NCI-H146 treated with DMSO at 0.1 percent for 48 hours (cell line): Measurements from ENCODE around the gene TMEM126B.
"Not testable (repeated sequence)": the region's sequence is repeated elsewhere in the genome, so short reads cannot be mapped to it uniquely, and the experiment has no call there.

Source experiments
- DNase-seq: peaks from one replicate; lab custom pipeline; 2025; ENCODE audit not compliant: unreplicated experiment; lab: John Stamatoyannopoulos, UW

Gene TMEM126B

DNA sequence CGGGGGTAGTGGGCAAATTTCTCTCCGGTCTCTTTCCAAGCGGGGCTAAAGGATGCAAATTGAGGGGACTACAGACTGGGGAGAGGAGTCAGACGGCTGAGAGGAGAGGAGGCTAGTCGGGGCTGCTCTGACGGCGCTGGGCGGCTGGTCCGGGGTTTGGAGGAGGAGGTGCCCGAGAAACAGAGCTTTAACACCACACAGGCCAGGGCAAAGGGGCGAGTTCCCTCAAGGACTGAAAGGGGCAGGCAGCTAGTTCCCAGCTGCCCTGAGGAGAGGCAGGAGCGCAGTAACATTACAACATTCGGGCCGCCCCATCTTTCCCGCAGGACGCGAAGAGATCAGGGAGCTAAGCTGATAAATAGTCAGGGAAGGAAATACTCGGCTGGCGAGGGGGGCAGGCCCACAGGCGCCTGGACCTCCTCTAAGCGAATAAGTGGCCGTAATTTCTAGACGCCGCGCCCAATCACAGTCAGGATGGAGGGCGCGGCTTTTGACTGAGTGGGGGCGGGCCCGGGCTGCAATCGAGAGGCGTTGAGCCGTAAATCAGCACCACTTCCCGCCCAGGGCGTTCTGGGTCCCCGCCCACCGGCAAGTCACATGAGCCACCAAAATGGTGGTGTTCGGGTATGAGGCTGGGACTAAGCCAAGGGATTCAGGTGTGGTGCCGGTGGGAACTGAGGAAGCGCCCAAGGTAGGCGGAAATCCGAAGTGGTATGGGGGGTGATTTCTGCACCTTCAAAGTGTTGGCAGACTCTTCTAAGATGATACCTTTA is at the start of gene TMEM126B:
Gene TMEM126B (plus strand): TSS at position 596 of the 773 bp plus-strand sequence. CDS start 15 bp downstream, at position 611.
- DNase-seq, result peak; percentile 97

DNA sequence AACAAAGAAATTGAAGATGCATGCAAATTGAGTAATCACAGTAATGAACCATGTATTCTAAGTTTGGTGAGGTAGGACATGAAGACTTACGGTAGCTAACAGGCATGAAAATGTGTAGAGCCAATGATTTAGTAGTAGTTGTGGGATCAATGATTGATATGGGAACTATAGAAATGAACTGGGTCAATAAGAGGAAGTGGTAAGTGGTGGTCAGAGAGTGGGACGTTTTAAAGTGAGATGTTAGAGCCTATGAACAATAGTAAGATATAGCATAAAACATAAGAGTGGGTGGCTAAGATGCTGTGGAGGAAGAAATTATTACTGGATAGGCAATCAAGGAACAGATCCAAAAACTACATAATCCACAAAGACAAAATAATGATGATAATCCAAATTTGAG is 46.3 kb upstream of the TMEM126B start:
- DNase-seq, result no peak

DNA sequence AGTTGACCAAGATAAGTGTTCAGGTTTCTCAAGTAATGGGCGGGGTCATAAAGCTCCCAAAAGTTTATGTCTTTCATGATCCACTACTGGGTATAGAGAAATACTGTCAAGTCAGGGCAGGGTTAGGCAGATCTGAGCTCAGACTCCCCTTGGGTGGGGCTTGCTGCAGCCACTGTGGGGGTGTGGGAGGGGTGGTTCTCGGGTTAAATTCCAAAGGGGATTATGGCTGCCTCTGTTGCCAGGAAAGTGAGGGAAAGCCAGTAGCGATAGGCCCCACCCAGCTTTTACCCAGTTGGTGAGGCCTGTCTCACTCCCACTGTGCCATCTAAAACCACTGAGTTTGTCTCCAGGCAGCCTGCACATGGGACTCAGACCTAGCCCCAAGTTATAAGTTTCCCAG is 39.0 kb upstream of the TMEM126B start:
- DNase-seq, result no peak

DNA sequence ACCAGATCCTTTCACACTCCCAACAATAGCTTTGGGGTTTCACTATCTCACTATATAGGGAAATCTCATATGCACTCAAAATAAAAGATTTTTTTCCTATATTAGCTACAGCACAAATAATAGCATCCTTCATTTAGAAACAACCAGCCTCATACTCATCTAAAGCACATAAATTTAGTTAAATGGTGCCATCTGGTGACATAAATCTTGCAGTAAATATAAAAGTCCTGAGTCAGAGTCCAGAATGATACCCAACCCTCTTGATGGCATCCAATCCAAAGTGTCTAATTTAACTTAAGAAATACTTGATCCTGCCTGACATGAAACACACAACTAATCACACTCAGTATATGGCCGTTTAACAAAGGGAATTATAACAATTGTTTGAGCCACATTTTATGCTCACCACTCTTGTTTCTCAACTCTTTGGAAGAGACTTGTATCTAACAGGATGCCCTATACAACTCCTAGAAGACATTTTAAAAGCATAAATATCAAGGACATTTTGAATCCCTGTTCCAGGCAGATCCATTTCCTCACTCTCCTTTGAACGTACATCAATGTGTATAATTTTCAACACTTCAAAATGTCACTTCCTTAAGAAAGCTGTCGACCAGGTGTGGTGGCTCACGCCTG is 37.4 kb upstream of the TMEM126B start:
- no peak for DNase-seq

DNA sequence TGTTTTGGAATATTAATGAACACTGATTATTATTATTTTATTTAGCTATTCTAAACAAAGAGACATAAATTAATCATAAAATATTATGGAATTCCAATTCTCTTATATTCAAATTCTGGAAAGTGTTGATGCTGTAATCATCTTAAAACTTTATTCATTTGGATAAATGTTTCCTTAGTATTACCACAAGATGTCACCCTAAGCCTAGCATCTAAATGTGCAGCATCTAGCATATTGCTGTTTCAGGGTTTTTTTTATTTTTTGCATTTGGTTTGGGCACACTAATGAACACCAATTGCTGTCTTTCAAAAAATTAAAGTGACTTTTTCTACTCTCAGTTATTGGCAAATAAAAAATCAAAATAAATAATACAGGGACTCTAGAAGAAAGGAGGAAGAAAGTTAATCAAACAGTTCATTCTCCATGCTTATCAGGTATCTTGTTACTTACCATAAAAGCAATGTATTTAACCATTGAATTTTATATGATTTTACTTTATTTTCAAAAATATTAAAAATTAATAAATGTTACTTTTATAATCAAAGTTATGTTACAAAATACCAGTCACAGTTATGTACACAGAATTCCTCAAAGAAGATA is 33.0 kb upstream of the TMEM126B start:
- peak; percentile 28 for DNase-seq

DNA sequence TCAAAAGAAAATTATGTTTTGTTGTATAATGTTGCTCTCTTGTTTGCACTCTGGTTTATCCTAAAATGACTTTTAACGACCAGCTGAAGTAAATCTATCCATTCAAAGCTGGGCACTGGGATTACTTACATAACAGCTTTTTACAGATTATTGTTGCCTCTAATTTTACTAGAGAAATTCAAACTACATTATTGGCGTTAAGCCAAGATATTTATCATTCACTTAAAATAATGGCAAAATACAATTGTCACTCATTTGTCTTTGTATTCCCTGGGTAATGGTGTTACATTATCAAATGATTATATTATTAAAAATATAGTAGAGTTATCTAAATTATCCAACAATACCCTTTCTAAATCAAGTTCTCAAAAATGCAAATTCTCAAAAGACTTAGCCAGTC is 31.5 kb upstream of the TMEM126B start:
- no peak for DNase-seq

DNA sequence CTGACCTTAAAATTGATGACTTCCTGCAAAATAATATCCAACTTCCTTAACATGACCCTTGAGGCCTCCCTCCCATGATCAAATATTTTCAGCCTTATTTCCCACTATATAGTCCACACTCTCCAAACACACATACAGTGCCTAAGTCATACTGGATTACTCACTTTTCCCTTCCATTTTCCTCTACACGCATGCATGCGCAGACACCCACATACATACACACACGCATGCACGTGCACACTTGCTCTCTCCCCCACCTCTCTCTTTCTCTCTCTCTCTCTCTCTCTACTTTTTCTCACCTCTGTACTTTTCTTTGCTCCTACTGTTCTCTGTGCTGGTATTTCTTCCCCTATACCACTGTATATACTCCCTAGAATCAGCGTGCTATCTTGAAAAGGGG is 29.3 kb upstream of the TMEM126B start:
- no peak for DNase-seq

DNA sequence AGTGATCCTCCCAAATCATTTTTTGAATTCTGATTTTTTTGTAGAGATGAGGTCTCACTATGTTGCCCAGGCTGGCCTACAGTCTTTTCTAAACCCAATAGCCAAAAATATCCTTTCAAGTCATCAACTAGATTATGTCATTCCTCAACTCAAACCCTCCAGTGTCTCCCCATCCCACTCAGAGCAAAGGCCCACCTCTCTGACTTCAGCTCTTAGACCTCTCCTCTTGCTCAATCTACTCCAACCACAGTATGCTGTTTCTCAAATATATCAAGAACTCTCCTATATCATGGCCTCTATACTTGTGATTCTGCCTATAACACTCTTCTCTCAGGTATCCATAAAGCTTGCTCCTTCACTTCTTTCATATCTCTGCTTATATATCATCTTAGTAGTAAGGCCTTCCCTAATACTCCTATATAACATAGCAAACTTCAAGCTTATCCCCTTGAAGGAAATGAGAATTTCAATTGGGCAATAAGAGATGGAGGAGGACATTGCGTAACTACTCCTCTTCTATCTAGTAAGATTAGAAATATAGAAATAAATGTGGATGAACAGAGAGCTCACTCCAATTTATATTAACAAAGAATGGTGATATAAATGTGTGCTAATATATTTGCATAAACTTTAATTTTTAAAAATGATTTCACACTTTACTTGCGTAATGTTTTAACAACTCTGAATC is 25.7 kb upstream of the TMEM126B start:
- no peak for DNase-seq

DNA sequence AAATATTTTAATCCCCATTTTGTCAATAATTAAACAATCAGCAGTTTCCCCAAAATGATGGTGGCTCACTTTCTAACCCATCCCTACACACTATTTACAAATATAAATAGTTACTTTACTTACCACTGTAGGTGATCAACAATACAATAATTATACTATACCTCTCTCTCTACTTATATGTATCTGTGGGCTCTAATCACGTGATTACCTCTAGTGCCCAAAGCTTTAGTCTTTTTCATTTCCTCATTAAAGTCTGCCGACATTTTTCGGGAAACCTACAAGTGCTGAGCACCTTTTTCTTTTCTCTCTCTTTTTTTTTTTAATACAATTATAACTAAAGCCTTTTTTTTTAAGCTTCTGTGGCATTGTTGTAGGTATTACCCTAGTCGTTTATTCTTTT is 25.2 kb upstream of the TMEM126B start:
- no peak for DNase-seq

DNA sequence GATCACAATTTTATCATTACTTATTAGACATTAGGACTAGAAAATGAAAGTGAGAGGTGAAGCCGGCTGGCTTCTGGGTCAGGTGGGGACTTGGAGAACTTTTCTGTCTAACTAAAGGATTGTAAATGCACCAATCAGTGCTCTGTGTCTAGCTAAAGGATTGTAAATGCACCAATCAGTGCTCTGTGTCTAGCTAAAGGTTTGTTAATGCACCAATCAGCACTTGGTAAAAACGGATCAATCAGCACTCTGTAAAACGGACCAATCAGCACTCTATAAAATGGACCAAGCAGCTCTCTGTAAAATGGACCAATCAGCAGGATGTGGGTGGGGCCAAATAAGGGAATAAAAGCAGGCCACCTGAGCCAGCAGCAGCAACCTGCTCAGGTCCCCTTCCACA is 22.2 kb upstream of the TMEM126B start:
- not testable (repeated sequence) for DNase-seq

DNA sequence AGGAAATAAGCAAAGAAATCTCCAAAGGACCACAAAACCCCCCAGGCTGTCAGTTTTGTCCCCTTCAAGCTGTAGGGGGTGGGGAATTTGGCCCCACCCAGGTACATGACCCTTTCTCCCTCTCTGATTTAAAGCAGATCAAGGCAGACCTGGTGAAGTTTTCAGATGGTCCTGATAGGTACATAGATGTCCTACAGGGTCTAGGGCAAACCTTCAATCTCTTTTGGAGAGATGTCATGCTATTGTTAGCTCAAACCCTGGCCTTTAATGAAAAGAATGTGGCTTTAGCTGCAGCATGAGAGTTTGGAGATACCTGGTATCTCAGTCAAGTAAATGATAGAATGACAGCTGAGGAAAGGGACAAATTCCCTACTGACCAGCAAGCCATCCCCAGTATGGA is 19.8 kb upstream of the TMEM126B start:
- DNase-seq, result not testable (repeated sequence)

DNA sequence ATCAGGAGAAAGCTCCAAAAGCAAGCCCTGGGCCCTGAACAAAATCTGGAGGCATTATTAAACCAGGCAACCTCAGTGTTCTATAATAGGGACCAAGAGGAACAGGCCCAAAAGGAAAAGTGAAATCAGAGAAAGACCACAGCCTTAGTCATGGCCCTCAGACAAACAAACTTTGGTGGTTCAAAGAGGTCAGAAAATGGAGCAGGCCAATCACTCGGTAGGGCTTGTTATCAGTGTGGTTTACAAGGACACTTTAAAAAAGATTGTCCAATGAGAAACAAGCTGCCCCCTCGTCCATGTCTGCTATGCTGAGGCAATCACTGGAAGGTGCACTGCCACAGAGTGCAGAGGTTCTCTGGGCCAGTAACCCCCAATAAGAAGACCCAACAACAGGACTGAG is 19.1 kb upstream of the TMEM126B start:
- not testable (repeated sequence) for DNase-seq

DNA sequence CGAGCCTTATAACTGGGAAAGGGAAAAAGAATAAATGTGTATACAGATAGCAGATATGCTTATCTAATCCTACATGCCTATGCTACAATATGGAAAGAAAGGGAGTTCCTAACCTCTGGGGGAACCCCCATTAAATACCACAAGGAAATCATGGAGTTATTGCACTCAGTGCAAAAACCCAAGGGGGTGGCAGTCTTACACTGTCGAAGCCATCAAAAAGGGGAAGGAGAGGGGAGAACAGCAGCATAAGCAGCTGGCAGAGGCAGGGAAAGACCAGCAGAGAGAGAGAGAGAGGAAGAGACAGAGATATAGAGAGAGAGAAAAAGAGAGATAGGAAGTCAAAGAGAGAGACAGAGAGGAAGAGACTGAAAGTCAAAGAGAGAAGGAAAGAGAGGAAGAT is 16.8 kb upstream of the TMEM126B start:
- DNase-seq, result not testable (repeated sequence)

DNA sequence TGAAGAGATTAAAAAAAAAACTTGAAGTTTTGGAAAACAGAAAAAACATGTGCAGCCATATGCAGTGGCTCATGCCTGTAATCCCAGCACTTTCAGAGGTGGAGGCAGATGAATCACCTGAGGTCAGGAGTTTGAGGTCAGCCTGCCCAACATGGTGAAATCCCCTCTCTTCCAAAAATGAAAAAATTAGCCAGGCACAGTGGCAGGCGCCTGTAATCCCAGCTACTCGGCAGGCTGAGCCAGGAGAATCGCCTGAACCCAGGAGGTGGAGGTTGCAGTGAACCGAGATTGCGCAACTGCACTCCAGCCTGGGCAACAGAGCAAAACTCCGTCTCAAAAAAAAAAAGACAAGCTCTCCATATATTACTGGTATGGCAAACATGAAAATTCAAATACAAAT is 8.9 kb upstream of the TMEM126B start:
- no peak for DNase-seq

DNA sequence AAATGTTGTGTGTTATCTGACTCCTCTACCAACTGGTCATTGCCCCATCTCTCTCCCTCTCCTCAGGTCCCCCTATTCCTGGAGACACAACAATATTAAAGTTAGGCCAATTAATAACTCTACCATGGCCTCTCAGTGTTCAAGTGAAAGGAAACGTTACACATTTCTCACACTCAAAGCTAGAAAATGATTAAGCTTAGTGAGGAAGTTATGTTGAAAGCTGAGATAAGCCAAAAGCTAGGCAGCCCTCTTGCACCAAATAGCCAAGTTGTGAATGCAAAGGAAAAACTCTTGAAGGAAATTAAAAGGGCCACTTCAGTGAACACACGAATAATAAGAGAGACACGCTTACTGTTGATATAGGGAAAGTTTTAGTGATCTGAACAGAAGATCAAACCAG is 8.1 kb upstream of the TMEM126B start:
- no peak for DNase-seq

DNA sequence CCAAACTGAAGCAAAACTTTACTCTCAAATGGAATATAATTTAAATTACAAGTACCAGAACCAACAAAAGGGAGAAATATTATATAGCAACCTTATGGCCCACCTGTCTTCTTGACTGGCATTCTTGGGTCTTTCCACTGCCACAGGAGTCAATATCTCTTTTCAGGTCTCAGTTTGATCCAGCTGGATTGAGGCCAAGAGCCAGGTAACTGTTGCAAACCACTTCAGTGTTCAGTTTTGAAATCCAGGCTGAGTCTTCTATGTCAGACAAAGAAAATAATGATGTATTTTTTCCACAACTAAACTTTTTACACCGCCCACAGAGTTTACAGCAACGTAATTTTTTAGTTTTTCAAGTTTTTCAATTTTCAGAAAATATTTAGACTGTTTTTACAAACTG is 1.9 kb upstream of the TMEM126B start:
- no peak for DNase-seq

DNA sequence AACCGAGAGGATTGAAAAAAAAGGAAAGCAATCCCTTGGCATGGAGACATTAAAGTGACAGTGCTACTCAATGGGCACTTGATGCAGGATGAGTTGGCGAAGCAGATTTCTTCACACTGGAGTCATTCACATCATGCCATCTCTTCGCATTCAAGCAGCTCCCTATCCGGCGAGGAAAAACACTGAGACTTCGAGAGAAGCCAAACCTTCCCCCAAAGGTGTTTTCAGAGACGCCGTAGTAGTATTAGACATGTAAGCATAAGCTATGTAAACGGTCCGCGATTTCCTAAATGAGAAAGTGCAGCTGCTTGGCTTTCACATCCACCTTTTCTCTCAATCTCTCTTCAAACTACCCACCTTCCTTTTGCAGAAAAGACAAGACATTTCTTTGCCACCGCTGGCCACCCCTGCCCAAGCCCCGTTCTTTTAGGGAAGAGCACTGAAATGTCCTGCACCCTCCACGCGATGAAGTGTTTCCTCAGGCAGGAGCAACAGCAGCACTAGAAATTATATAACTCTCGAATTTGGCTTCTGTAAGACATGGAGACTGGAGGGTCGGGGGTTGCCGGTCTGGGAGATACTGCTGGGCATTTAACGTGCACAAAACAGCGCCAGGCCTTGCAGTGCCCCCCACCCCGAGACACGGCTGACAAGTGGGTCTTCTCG is 928 bp upstream of the TMEM126B start, which contains the start of gene DLG2:
Gene DLG2 (minus strand): TSS at position 13 of the 666 bp plus-strand sequence.
- DNase-seq, result no peak

DNA sequence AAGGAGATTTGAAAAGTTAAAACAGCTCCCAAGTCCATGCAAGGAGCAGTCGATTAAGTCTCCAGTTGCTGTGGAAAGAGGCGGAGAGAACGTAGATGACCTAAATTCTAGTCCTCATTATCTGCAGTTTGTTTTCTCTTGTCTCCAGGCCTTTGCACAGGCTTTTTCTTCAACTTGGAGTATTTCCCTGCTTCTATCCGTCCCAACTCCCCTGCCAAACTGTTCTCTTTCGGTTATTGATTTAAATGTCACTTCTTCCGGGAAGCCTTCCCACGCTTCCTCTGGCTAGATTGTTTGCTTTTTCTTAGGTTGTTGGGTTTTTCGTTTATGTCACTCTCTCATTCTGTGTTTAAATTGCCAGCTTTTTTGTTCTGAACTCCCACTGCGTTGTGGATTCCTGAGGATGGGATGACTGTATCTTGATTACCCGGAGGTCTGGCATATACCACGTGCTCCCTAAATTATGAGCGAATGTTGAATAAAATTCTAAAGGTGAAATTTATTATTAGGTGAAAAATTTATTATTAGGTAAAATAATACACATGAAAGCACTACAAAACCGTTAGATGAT is 463 bp downstream of the TMEM126B start:
- no peak for DNase-seq

DNA sequence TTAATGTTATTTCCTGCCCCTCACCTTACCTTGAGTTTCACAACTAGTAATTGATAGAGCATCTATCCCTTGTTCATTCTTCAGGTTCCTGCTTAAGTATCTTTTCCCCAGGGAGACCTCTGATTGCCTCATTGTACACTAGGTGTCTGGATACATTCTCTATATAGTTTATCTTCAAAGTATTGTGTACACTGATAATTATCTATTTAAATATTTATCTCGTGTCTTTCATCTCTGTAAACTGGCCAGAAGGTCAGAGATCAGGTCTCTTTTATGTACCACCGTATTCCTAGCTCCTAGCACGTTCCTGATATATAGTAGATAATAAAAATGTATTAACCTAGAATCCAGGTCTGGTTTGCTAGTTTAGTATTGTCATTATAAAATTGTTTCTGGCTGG is 6.4 kb downstream of the TMEM126B start:
- no peak for DNase-seq

DNA sequence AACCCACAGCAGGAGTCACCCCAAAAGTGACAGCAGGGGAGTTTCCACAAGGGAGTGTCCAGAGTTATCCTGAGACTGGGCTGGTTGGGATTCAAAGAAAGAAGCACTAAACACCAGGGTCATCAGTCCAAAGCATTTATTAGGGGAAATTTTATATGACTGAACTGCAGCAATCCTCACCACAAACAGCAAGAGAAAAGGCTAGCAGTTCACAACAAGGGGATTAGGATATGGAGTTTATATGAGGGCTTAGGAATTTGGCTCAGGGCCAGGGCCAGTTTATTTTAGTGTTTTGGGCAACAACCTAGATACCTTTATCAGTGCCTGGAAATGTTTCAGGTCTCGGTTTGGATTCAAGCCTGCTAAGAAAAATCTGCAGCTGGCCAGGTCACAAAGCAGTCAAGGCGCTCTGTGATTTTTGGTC is 14.8 kb downstream of the TMEM126B start:
- DNase-seq, result no peak

DNA sequence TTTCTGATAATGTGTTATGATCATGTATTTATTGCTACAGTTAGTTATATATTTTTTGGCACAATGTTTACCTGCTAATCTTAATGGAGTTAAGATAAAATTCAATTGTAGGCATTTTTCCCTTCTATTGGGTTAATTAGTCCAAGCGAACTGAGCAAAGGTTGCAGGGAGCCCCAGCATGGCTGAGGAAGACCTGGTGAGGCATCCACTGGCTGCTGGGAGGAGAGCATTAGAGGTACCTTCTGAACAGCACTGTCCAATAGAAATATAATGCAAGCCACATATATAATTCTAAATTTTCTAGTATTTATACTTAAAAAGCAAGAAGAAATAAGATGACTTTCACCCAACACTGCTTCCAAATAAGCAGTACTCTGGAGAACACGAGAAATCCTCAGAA is 18.7 kb downstream of the TMEM126B start:
- no peak for DNase-seq
